ENCODE measurements around the gene ADORA1. TPM values are rescaled to one million over a fixed set of nuclear protein-coding genes. Genes with fewer than 3 reads are reported as not detected.
A peak's percentile ranks its signal among the peaks of the same experiment; 100 is the strongest.

Gene ADORA1
- total and polyA plus RNA-seq, 2 donors from 2014 or later = 4.9 to 21.2 TPM

GRCh38 chr1:203103829-203104495 is 23.6 kb upstream of the ADORA1 start:
- FAIRE-seq = no peak

GRCh38 chr1:203104789-203105390 is 22.6 kb upstream of the ADORA1 start:
- no peak for DNase-seq
- FAIRE-seq = no peak
- Histone ChIP-seq H3K4me1 (ENCODE audit: control insufficient read depth in 2 of 3, insufficient read depth in 2 of 3, low read depth in 1 of 3, low read length in 3 of 3) (peaks cover 0 to 9% (median 0%) of the 10 kb centered on the region in 3 donors), H3K9ac (ENCODE audit: low read length in 3 of 3) (no peak overlapping the region), H3K36me3 (ENCODE audit: control insufficient read depth in 2 of 3, insufficient read depth in 3 of 3, low read length in 3 of 3) (no peaks in the 10 kb centered on the region), H3K4me3 (ENCODE audit: low read length in 3 of 3) (no peak overlapping the region), H3K9me3 (ENCODE audit: control insufficient read depth in 2 of 3, insufficient read depth in 1 of 3, low read length in 3 of 3) (peaks cover 0 to 7% (median 0%) of the 10 kb centered on the region in 3 donors), H3K27me3 (ENCODE audit: control insufficient read depth, insufficient read depth, low read length) (no peaks in the 10 kb centered on the region), H3K27ac (ENCODE audit: low read depth in 2 of 2, low read length in 2 of 2) (no peak overlapping the region)
- no peak for TF ChIP-seq CTCF (IDR thresholded peaks at IDR 0.05; ENCODE audit: borderline replicate concordance, extremely low read depth, insufficient read depth)
- intact Hi-C loops (cut with DNase I) = no loop called here

More at GRCh38 chr1:203103829-203104495, 23.6 kb upstream of the ADORA1 start:
- intact Hi-C loops (cut with DNase I) = no loop called here
- no peak overlapping the region for H3K27ac ChIP-seq (ENCODE audit: low read depth in 2 of 2, low read length in 2 of 2)
- no peaks in the 10 kb centered on the region for H3K27me3 ChIP-seq (ENCODE audit: control insufficient read depth, insufficient read depth, low read length)
- peak in 1 of 5 donors; percentile 22 for DNase-seq
- peaks cover 0 to 11% (median 0%) of the 10 kb centered on the region in 3 donors for H3K4me1 ChIP-seq (ENCODE audit: control insufficient read depth in 2 of 3, insufficient read depth in 2 of 3, low read depth in 1 of 3, low read length in 3 of 3)
- no peak overlapping the region for H3K4me3 ChIP-seq (ENCODE audit: low read length in 3 of 3)
- no peak overlapping the region for H3K9ac ChIP-seq (ENCODE audit: low read length in 3 of 3)
- H3K9me3 ChIP-seq (ENCODE audit: control insufficient read depth in 2 of 3, insufficient read depth in 1 of 3, low read length in 3 of 3) = peaks cover 0 to 7% (median 0%) of the 10 kb centered on the region in 3 donors
- TF ChIP-seq CTCF (IDR thresholded peaks at IDR 0.05; ENCODE audit: borderline replicate concordance, extremely low read depth, insufficient read depth) = no peak
- no peaks in the 10 kb centered on the region for H3K36me3 ChIP-seq (ENCODE audit: control insufficient read depth in 2 of 3, insufficient read depth in 3 of 3, low read length in 3 of 3)

GRCh38 chr1:203112475-203112874 is 15.1 kb upstream of the ADORA1 start:
- H3K4me1 ChIP-seq (ENCODE audit: control insufficient read depth in 2 of 3, insufficient read depth in 2 of 3, low read depth in 1 of 3, low read length in 3 of 3) = no peaks in the 10 kb centered on the region
- intact Hi-C loops (cut with DNase I) = no loop called here
- H3K9me3 ChIP-seq (ENCODE audit: control insufficient read depth in 2 of 3, insufficient read depth in 1 of 3, low read length in 3 of 3) = no peaks in the 10 kb centered on the region
- no peak overlapping the region for H3K9ac ChIP-seq (ENCODE audit: low read length in 3 of 3)
- TF ChIP-seq CTCF (IDR thresholded peaks at IDR 0.05; ENCODE audit: borderline replicate concordance, extremely low read depth, insufficient read depth) = no peak
- no peak overlapping the region for H3K4me3 ChIP-seq (ENCODE audit: low read length in 3 of 3)
- H3K36me3 ChIP-seq (ENCODE audit: control insufficient read depth in 2 of 3, insufficient read depth in 3 of 3, low read length in 3 of 3) = no peaks in the 10 kb centered on the region
- FAIRE-seq = no peak
- H3K27me3 ChIP-seq (ENCODE audit: control insufficient read depth, insufficient read depth, low read length) = no peaks in the 10 kb centered on the region
- no peak overlapping the region for H3K27ac ChIP-seq (ENCODE audit: low read depth in 2 of 2, low read length in 2 of 2)
- DNase-seq = no peak
